ENCODE results near the gene SORT1. TPM values are rescaled to one million over a fixed set of nuclear protein-coding genes. Genes with fewer than 3 reads are reported as not detected.
"Not testable (repeated sequence)": the region's sequence is repeated elsewhere in the genome, so short reads cannot be mapped to it uniquely, and the experiment has no call there.

Gene SORT1
- total RNA-seq, 2 donors from 2014 or later, result 0.57 to 2.6 TPM

DNA sequence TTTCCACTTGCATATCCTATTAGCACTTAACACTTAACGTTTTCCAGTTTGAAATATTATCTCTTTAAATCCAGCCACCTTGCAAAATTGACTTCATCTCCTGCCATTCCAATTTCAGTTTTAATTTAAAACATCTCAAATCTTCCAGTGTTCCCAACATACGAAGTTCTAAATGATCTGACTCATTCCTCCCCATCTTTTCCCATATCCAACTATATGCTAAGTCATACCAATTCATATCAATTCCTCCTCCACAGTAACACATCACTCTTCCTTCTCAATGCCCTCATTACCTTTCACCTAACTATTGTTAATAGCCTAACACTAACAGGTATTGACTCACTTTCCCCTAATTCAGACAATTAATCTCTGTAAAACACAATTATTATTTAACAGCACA is 25.8 kb upstream of the SORT1 start:
- DNase-seq (no peak), ATAC-seq (no peak)
- Mint-ChIP-seq H3K27ac (peak overlapping the region; percentile 96), H3K4me1 (peaks cover 27% of the 10 kb centered on the region), H3K36me3 (ENCODE audit: low read depth) (peaks cover 2% of the 10 kb centered on the region), H3K4me3 (peak overlapping the region; percentile 74), H3K27me3 (no peaks in the 10 kb centered on the region)
- no peaks in the 10 kb centered on the region for H3K9me3 ChIP-seq (ENCODE audit: control insufficient read depth, low read length, poor library complexity, severe bottlenecking)

DNA sequence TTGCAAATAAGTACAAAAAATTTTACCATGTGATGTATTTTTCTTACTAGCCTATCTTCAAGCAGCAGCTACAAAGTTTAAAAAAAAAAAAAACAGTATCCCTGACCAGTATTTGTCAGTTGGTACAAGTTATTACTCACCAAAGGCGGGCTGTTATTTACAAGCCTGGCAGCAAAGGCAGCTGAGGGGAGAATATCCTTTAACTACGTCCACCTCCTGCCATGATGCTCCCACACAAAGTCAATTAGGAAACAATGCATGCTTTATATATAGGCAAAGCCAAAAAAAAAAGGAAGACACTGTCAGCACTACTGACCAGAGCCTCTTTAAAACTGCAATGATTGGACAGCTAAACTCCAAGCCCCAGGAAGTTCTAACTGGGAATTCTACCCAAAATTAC is 14.8 kb upstream of the SORT1 start:
- no peak overlapping the region for H3K27ac Mint-ChIP-seq

DNA sequence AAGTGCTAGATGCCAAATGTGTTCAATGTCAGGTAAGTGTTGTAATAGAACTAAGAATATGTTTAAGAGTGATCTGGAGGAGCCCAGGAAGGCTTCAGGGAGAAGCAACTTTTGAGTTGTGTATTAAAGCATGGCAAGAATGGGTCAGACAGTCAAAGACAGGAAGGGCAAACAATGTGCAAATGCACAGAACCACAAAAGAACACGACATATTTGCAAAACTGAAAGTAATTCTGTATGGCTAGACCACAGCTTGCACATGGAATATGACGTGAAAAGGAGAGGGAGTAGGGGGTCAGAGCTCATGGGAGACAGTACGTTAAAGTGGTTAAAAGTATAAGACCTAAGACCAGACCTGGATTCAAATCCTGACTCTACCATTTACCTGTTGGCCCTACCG is 7.1 kb upstream of the SORT1 start:
- H3K4me3 Mint-ChIP-seq, result no peak overlapping the region
- DNase-seq, result no peak
- H3K9me3 ChIP-seq (ENCODE audit: control insufficient read depth, low read length, poor library complexity, severe bottlenecking), result no peaks in the 10 kb centered on the region
- H3K27ac Mint-ChIP-seq, result peak overlapping the region; percentile 72
- peak; percentile 40 for ATAC-seq
- peaks cover 24% of the 10 kb centered on the region for H3K4me1 Mint-ChIP-seq
- peaks cover 24% of the 10 kb centered on the region for H3K36me3 Mint-ChIP-seq (ENCODE audit: low read depth)
- H3K27me3 Mint-ChIP-seq, result no peaks in the 10 kb centered on the region

More for the DNA sequence above, 14.8 kb upstream of the SORT1 start:
- Mint-ChIP-seq H3K4me1 (peaks cover 32% of the 10 kb centered on the region), H3K36me3 (ENCODE audit: low read depth) (peaks cover 30% of the 10 kb centered on the region), H3K27me3 (no peaks in the 10 kb centered on the region), H3K4me3 (no peak overlapping the region)
- DNase-seq (no peak), ATAC-seq (no peak)
- no peaks in the 10 kb centered on the region for H3K9me3 ChIP-seq (ENCODE audit: control insufficient read depth, low read length, poor library complexity, severe bottlenecking)

DNA sequence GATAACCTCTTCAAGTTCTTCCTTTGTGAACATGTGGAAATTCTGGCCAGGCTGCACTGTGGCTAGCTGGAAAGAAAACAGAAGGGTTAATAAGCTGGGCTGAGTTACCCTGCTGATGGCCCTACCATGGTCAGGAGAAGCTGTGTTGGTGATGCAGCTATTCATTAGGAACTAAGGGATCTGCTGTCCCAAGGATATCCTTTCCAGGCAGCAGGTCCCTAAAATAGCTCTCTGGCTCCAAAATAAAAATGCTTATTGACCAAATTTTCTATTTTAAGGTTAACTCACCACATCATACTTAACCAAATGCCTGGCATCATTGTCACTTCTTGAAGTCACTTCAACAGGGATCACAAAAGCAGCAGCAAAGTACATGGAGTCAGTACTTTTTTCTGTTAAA is 4.3 kb upstream of the SORT1 start:
- H3K4me3 Mint-ChIP-seq, result no peak overlapping the region
- peaks cover 17% of the 10 kb centered on the region for H3K4me1 Mint-ChIP-seq
- peaks cover 7% of the 10 kb centered on the region for H3K27me3 Mint-ChIP-seq

DNA sequence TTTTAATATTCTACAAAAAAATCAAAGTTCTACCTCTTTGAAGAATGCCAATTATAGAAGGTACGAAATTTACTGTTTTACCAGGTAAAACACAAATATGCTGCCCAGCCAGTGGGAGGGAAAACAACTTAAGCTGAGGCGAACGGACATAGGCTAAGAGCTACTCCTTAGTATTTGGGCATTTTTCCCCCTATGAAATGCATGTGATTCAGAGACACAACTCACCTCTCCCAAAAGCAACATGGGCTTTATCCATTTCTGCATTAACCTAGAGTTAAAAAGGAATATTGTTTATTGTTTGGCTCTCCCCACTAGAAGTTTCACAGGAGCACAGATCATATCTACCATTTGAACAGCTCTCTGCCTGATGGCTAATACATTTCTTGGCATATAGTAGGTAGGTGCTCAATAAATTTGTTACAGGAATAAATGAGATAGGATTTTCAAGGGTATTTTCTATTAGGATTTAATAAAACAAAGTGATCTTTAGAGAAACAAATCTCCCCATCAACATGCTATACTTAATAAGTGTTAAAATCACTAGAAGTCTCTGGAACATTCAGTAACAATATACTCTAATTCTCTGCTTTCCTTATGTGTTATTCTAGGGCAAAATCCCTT is 2.4 kb upstream of the SORT1 start:
- Mint-ChIP-seq H3K36me3 (ENCODE audit: low read depth) (peaks cover 6% of the 10 kb centered on the region), H3K4me1 (peaks cover 8% of the 10 kb centered on the region), H3K4me3 (no peak overlapping the region), H3K27ac (no peak overlapping the region), H3K27me3 (peaks cover 26% of the 10 kb centered on the region)
- H3K9me3 ChIP-seq (ENCODE audit: control insufficient read depth, low read length, poor library complexity, severe bottlenecking), result no peaks in the 10 kb centered on the region
- no peak for DNase-seq
- no peak for ATAC-seq

More for the DNA sequence above, 4.3 kb upstream of the SORT1 start:
- no peak for ATAC-seq
- H3K36me3 Mint-ChIP-seq (ENCODE audit: low read depth), result peaks cover 13% of the 10 kb centered on the region
- DNase-seq, result no peak
- no peak overlapping the region for H3K27ac Mint-ChIP-seq
- no peaks in the 10 kb centered on the region for H3K9me3 ChIP-seq (ENCODE audit: control insufficient read depth, low read length, poor library complexity, severe bottlenecking)

DNA sequence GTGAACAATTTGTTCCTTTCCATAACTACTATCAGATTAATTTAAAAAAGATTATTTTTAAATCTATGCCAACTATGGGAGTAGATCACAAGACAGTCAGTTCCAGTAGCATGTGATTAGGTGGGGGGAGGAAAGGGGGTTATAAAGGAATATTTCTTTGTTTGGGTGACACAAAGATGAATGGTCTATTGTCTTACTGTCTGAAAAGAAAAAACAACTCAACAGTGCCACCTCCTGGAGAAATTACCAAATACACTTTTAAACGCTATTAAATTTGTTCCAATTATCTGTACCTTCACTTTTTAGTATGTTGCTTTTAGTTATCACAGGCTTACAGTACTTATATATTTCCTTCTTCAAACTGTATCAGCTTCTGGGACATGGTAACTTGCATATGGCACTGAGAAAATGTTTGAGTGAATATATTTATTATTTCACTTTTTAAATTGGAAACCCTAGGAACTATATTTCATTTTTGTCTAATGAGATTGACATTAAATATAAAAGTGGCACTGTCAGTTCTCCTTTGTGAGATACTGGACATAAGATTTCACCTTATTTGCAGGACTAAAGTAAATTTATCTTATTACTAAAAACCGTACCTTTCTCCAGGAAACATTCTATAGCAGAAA is 1.7 kb upstream of the SORT1 start:
- ATAC-seq, result peak; percentile 56
- Mint-ChIP-seq H3K4me3 (peak overlapping the region; percentile 19), H3K27ac (no peak overlapping the region), H3K36me3 (ENCODE audit: low read depth) (no peaks in the 10 kb centered on the region), H3K27me3 (peaks cover 33% of the 10 kb centered on the region), H3K4me1 (peaks cover 2% of the 10 kb centered on the region)
- H3K9me3 ChIP-seq (ENCODE audit: control insufficient read depth, low read length, poor library complexity, severe bottlenecking), result no peaks in the 10 kb centered on the region
- no peak for DNase-seq

DNA sequence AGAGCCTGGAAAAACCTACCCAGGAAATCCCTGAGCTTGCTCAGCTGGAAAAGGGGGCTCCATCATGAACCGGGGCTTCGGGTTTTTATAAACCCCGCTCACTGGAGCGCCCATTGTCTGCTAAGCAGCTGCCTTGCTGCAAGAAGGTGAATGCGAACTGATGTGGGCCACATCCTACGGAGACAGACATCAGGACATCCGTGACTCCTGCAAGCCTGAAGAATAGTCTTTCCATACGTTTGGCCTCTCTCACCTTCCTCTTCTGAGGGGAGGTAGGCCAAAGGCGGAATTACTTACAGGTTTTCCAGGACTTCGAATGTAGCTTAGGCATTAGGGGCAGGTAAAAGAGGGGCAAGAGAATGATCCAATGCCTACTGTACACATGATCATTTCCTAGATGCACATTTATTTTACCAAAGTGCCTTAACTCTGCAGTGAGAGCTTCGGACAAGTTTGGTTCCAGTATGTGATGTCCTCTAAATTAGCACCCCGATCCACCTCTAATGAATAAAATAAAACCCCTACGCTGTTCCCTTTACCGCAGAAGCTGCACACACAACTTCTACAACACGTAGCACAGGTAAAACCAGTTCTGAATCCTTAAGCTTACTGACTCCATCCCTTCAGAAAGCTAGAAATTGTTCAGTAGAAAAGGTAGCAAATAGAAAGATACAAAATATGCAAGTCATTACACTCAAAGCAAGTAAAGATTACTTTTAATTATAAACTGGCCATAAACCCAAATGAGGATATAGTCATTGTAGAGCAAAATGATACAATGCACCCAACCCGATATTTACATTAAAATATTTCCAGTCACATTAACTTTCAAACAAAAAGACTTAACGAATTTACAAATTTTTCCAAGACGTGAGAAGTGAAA is 866 bp upstream of the SORT1 start:
- no peaks in the 10 kb centered on the region for H3K9me3 ChIP-seq (ENCODE audit: control insufficient read depth, low read length, poor library complexity, severe bottlenecking)
- no peak for DNase-seq
- peaks cover 40% of the 10 kb centered on the region for H3K27me3 Mint-ChIP-seq
- ATAC-seq, result no peak
- H3K4me1 Mint-ChIP-seq, result peaks cover 2% of the 10 kb centered on the region
- peak overlapping the region; percentile 79 for H3K4me3 Mint-ChIP-seq
- H3K36me3 Mint-ChIP-seq (ENCODE audit: low read depth), result no peaks in the 10 kb centered on the region
- H3K27ac Mint-ChIP-seq, result no peak overlapping the region

DNA sequence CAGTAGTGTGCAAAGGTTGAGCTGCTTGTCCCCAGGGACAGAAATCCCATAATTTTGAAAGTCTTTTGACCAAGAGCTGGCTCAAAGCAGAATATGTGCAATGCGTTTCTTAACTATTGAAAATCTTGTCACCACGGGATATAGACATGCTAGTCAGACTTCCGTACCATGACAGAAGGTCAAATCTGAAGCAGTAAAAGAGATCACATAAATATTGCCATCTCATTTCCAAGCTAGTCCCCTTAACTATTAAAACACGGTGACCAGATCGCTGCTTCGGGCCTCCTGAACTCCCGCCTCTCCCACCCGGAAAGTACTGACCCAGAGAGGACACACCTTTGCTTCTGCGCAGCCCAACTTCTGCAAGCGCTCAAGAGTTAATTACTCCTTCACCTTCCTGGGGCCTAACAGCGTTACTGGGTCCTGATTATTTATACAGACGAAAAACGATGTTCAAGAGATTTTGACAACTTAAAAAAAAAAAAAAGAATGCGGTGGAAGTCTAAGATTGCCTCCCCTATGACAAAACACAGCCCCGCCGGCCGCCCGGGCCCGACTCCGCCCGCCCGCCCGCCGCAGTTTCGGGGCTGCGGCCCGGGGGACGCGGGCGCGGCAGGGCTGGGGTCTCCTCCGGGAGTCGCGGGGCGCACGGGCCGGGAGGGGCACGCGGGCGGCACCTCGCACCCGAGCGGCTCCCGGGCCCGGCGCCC is 692 bp downstream of the SORT1 start:
- peaks cover 53% of the 10 kb centered on the region for H3K27me3 Mint-ChIP-seq
- peaks cover 2% of the 10 kb centered on the region for H3K4me1 Mint-ChIP-seq
- DNase-seq (no peak), ATAC-seq (peak; percentile 11)
- H3K36me3 Mint-ChIP-seq (ENCODE audit: low read depth), result peaks cover 2% of the 10 kb centered on the region
- H3K9me3 ChIP-seq (ENCODE audit: control insufficient read depth, low read length, poor library complexity, severe bottlenecking), result no peaks in the 10 kb centered on the region
- H3K4me3 Mint-ChIP-seq, result peak overlapping the region; percentile 87
- no peak overlapping the region for H3K27ac Mint-ChIP-seq

DNA sequence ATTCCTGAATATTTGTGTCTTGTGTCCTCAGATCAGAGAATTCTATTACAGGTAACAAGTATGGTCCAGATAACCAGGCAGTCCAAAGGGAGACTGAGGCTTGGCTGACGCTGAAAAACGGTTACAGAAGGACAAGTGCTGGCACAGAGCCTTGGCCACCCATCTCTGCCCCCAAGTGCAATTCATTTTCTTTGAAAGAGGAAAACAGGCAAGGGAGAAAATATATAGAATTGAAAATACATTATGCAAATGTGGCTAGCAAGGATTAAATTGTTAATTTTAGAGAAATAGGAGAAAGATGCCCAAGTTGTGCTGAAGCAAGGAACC is 1.2 kb downstream of the SORT1 start:
- H3K4me1 Mint-ChIP-seq, result peaks cover 2% of the 10 kb centered on the region
- no peaks in the 10 kb centered on the region for H3K9me3 ChIP-seq (ENCODE audit: control insufficient read depth, low read length, poor library complexity, severe bottlenecking)
- DNase-seq (no peak), ATAC-seq (no peak)
- H3K4me3 Mint-ChIP-seq, result peak overlapping the region; percentile 47
- no peak overlapping the region for H3K27ac Mint-ChIP-seq
- H3K36me3 Mint-ChIP-seq (ENCODE audit: low read depth), result peaks cover 2% of the 10 kb centered on the region
- peaks cover 59% of the 10 kb centered on the region for H3K27me3 Mint-ChIP-seq

DNA sequence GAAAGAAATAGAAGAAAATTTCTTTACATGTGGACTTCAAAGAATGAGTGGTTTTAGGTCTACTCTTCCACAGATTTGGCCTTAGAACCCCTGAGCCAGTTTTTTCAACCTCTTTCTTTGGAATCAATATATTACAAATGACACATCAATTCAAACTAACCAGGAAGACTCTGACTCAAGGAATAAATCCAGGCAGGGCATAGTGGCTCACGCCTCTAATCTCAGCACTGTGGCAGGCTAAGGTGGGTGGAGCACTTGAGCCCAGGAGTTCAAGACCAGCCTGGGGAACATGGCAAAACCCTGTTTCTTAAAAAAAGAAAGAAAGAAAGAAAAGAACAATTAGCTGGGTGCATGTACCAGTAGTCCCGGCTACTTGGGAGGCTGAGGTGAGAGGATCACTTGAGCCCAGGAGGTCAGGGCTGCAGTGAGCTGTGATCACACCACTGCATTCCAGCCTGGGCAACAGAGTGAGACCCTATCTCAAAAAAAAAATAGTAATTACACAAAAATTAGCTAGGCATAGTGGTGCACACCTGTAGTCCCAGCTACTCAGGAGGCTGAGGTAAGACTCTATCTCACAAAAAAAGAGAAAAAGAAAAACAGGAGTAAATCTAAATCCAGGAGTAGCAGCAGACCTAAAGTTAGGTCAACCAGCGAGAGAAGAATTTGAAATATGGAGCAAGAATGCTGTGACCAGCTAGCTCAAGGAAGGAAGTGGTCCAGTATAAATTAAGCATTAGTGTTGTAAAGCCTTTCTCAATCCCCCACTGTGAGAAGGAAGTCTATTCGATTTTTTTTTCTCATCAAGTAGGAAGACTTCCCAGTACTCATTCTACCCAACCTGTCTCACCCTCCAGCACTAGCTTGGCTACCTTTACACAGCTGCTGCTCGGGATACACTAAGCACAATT is 1.9 kb downstream of the SORT1 start:
- peaks cover 2% of the 10 kb centered on the region for H3K36me3 Mint-ChIP-seq (ENCODE audit: low read depth)

DNA sequence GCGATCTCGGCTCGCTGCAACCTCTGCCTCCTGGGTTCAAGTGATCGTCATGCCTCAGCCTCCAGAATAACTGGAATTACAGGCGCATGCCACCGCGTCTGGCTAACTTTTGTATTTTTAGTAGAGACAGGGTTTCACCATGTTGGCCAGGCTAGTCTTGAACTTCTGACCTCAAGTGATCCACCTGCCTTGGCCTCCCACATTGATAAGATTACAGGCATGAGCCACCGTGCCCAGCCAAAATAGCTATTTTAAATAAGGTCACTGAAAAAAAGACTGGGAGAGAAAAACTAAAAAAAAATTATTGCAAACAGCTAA is 2.5 kb downstream of the SORT1 start:
- not testable (repeated sequence) for H3K4me1 Mint-ChIP-seq, ATAC-seq

More for the DNA sequence above, 1.9 kb downstream of the SORT1 start:
- peaks cover 63% of the 10 kb centered on the region for H3K27me3 Mint-ChIP-seq
- ATAC-seq, result no peak
- peak overlapping the region; percentile 47 for H3K4me3 Mint-ChIP-seq
- no peak for DNase-seq
- H3K27ac Mint-ChIP-seq, result no peak overlapping the region
- no peaks in the 10 kb centered on the region for H3K9me3 ChIP-seq (ENCODE audit: control insufficient read depth, low read length, poor library complexity, severe bottlenecking)
- H3K4me1 Mint-ChIP-seq, result peaks cover 2% of the 10 kb centered on the region

DNA sequence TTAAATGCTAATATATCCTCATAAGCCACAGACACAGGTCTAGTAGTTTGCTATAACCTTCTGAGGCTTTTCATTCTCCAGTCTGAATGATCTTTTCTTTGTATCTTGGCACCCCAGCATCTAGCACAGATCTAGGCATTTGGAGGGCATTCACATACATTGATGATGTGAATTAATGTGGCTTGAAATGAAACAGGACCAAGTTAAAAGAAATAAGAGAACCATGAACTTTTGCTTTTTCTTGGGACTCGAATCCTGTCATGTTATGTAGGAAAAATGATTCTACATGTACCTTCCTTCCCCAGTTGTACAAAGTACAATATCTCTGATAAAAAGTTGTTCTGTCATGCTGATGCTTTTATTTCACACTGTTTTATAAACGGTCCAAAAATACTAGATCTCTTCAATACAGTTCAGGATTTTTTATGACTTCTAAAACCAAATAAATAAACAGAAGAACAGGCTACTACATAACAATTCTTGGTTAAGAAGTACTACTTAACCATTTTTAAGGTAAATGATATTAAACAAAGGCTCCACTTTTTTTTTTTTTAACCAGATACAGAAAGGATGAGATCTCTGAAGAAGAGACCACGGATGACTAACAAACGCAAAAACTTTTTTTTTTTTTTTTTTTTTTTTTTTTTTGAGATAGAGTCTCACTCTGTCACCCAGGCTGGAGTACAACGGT is 3.0 kb downstream of the SORT1 start:
- Mint-ChIP-seq H3K27ac (no peak overlapping the region), H3K27me3 (peaks cover 74% of the 10 kb centered on the region), H3K36me3 (ENCODE audit: low read depth) (peaks cover 7% of the 10 kb centered on the region), H3K4me3 (no peak overlapping the region), H3K4me1 (peaks cover 7% of the 10 kb centered on the region)
- ATAC-seq (no peak), DNase-seq (no peak)
- H3K9me3 ChIP-seq (ENCODE audit: control insufficient read depth, low read length, poor library complexity, severe bottlenecking), result no peaks in the 10 kb centered on the region

More for the DNA sequence above, 2.5 kb downstream of the SORT1 start:
- not testable (repeated sequence) for DNase-seq; H3K9me3 ChIP-seq (ENCODE audit: control insufficient read depth, low read length, poor library complexity, severe bottlenecking); H3K27ac Mint-ChIP-seq; H3K4me3 Mint-ChIP-seq; H3K36me3 Mint-ChIP-seq (ENCODE audit: low read depth)
- peaks cover 69% of the 10 kb centered on the region for H3K27me3 Mint-ChIP-seq

All from T-helper 17 cell (primary cell).